Measurements from ENCODE around the gene SERAC1. TPM values are rescaled to one million over a fixed set of nuclear protein-coding genes. Genes with fewer than 3 reads are reported as not detected.

The SERAC1 gene
- total RNA-seq, 1 experiment from 2014 or later: 7.6 TPM

DNA sequence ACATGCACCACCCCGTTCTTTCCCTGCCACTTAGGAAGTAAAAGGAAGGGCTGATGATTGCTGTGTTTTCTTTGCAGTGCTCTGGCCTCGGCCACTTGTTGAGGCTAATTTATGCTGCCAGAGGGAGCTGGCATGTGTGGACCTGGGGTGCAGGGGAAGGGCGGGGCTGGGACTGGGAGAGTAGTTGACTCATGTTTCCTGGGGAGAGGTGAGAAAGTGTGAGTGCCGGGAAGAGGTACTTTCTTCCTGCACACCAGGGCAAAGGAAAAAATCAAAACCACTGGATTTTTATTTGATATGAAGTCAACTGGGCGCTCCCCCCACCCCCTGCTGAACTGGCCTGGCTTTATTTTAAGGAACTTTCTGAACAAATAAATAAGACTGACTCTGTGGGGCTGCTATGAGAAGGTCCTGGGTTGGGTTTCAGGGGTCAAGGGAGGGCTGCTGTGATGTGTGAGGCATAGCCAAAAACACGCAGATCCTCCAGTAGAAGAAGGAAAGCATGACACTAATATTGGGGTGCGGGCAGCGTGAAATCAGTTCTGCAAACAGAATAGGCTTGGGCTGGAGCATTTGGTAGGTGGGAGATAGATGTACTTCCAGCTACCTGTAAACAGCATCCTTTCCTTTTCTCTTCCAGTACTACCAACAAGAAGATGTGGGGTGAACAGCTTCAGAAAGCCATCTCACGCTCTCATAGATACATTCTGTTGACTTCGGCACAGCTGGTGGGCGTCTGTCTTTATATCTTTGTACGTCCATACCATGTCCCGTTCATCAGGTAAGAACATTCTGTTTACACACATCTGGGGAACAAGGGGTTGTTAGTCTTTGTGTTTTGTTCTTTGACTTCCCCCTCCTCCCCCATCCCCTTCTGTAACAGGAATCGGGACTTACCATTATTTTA is 98.9 kb downstream of the SERAC1 start:
- Histone ChIP-seq H3K9ac (ENCODE audit: extremely low read depth, insufficient read length, low read length) (no peak overlapping the region), H3K27ac (ENCODE audit: insufficient read length, low read depth, low read length) (no peak overlapping the region)
- no peak for DNase-seq

More for the DNA sequence above, 98.9 kb downstream of the SERAC1 start:
- WGBS (ENCODE audit: extremely low coverage, insufficient read length, low lambda C conversion rate): no CpG with 5 or more reads among the region's 14 CpGs
- Histone ChIP-seq H2AFZ (ENCODE audit: low read length) (no peak overlapping the region), H4K20me1 (ENCODE audit: control insufficient read depth, insufficient read depth, insufficient read length) (no peaks in the 10 kb centered on the region), H3K23me2 (ENCODE audit: insufficient read length, low read depth, low read length, poor library complexity, severe bottlenecking) (no peaks in the 10 kb centered on the region), H3K4ac (ENCODE audit: low read depth, low read length) (no peak overlapping the region), H3K56ac (ENCODE audit: insufficient read length, low read depth, low read length) (no peak overlapping the region), H2BK15ac (ENCODE audit: low read depth, low read length) (no peak overlapping the region), H3K14ac (ENCODE audit: insufficient read depth, low read length) (no peak overlapping the region), H2AK5ac (ENCODE audit: insufficient read length, low read length) (no peak overlapping the region), H3T11ph (ENCODE audit: low read length) (no peak overlapping the region), H3K27me3 (ENCODE audit: insufficient read depth, low read length) (no peaks in the 10 kb centered on the region), H2BK120ac (ENCODE audit: low read depth, low read length, poor library complexity, severe bottlenecking) (no peak overlapping the region), H3K4me1 (ENCODE audit: insufficient read depth, low read length) (no peaks in the 10 kb centered on the region), H3K79me1 (ENCODE audit: insufficient read depth, low read depth, low read length, poor library complexity, severe bottlenecking) (no peaks in the 10 kb centered on the region), H3K4me2 (ENCODE audit: insufficient read depth, insufficient read length, low read length) (no peak overlapping the region), H4K8ac (replicated peaks; ENCODE audit: insufficient read length, low read depth, low read length) (no peak overlapping the region), H2BK20ac (ENCODE audit: low read depth, low read length, poor library complexity, severe bottlenecking) (no peak overlapping the region), H2BK12ac (ENCODE audit: insufficient read length, low read depth, low read length) (no peak overlapping the region), H3K79me2 (ENCODE audit: insufficient read depth, low read length) (no peaks in the 10 kb centered on the region), H4K5ac (ENCODE audit: insufficient read length, low read depth, low read length) (no peak overlapping the region), H3K18ac (ENCODE audit: insufficient read length, low read depth, low read length) (no peak overlapping the region), H4K91ac (ENCODE audit: insufficient read length, low read depth, low read length) (no peak overlapping the region), H3K9me3 (ENCODE audit: control insufficient read depth, low read depth, low read length) (no peaks in the 10 kb centered on the region), H3K23ac (ENCODE audit: insufficient read length, low read depth, low read length) (no peak overlapping the region), H2BK5ac (ENCODE audit: insufficient read length, low read length) (no peak overlapping the region)
- Mint-ChIP-seq H3K4me1 (peaks cover 4 to 17% of the 10 kb centered on the region in 2 experiments), H3K9me3 (no peaks in the 10 kb centered on the region), H3K4me3 (no peak overlapping the region), H3K27me3 (ENCODE audit: low read depth) (no peaks in the 10 kb centered on the region), H3K36me3 (ENCODE audit: insufficient read depth in 1 of 3, low read depth in 3 of 3) (peaks cover 0 to 54% (median 4%) of the 10 kb centered on the region in 3 experiments; a peak in 3 of 7 replicates), H3K27ac (no peak overlapping the region)
- TF ChIP-seq, protein P1, sequence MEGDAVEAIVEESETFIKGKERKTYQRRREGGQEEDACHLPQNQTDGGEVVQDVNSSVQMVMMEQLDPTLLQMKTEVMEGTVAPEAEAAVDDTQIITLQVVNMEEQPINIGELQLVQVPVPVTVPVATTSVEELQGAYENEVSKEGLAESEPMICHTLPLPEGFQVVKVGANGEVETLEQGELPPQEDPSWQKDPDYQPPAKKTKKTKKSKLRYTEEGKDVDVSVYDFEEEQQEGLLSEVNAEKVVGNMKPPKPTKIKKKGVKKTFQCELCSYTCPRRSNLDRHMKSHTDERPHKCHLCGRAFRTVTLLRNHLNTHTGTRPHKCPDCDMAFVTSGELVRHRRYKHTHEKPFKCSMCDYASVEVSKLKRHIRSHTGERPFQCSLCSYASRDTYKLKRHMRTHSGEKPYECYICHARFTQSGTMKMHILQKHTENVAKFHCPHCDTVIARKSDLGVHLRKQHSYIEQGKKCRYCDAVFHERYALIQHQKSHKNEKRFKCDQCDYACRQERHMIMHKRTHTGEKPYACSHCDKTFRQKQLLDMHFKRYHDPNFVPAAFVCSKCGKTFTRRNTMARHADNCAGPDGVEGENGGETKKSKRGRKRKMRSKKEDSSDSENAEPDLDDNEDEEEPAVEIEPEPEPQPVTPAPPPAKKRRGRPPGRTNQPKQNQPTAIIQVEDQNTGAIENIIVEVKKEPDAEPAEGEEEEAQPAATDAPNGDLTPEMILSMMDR (conservative IDR thresholded peaks at IDR 0.05): no peak

Measured in H9 (cell line).